Loucy (cell line): Measurements from ENCODE around the gene DEGS1.
A peak's percentile ranks its signal among the peaks of the same experiment; 100 is the strongest.

ENCODE experiments used
- EZH2phosphoT487 ChIP-seq: fragments of 200-600 bp; IDR thresholded peaks from 2 replicates; pipeline ENCODE4 v1.6.1; 2018; ENCODE audit warnings: antibody characterized with exemption, mild to moderate bottlenecking, moderate library complexity, borderline replicate concordance
- TF ChIP-seq, protein P1 (sequence below): fragments of 200-600 bp; sonication (generic); conservative IDR thresholded peaks from 2 replicates; pipeline ENCODE4 v1.5.1; 2014; ENCODE audit warnings: mild to moderate bottlenecking, antibody characterized with exemption, low read length

DNA sequence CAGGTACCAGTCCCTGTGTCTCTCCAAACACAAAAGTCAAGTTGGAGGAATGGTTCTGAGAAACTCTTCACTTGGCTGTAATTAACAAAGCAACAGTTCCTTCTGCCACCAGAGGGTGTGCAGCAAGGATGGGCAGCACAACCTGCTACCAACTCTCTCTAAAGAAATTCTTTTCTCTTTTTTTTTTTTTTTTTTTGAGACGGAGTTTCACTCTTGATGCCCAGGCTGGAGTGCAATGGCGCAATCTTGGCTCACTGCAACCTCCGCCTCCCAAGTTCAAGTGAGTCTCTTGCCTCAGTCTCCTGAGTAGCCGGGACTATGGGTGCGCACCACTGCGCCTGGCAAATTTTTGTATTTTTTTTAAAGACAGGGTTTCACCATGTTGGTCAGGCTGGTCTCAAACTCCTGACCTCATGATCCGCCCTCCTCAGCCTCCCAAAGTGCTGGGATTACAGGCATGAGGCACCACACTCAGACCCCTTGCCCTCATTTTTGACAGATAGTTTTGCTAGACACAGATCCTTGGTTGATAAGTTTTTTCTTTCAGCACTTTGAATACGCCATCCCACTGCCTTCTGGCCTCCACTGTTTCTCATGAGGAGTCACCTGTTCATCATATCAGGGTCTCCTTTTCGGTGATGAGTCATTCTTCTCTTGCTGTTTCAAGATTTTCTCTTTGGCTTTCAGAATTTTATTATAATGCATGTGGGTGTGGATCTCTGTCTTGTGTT is 12.1 kb upstream of the DEGS1 start:
- TF ChIP-seq, protein P1, sequence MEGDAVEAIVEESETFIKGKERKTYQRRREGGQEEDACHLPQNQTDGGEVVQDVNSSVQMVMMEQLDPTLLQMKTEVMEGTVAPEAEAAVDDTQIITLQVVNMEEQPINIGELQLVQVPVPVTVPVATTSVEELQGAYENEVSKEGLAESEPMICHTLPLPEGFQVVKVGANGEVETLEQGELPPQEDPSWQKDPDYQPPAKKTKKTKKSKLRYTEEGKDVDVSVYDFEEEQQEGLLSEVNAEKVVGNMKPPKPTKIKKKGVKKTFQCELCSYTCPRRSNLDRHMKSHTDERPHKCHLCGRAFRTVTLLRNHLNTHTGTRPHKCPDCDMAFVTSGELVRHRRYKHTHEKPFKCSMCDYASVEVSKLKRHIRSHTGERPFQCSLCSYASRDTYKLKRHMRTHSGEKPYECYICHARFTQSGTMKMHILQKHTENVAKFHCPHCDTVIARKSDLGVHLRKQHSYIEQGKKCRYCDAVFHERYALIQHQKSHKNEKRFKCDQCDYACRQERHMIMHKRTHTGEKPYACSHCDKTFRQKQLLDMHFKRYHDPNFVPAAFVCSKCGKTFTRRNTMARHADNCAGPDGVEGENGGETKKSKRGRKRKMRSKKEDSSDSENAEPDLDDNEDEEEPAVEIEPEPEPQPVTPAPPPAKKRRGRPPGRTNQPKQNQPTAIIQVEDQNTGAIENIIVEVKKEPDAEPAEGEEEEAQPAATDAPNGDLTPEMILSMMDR: peak; percentile 64
- TF ChIP-seq EZH2phosphoT487: no peak
